OCI-LY1 (cell line): ENCODE data around the gene NETO1.

ENCODE experiments used
- CTCF ChIP-seq: fragments of 200-600 bp; sonication (generic), shearing (Covaris generic); IDR thresholded peaks from 2 replicates; pipeline ENCODE4 v1.5.1; 2017; ENCODE audit warnings: mild to moderate bottlenecking, antibody characterized with exemption, low read length, moderate library complexity, mixed read lengths
- EZH2 ChIP-seq: fragments of 200-600 bp; sonication (generic), shearing (Covaris generic); IDR thresholded peaks from 2 replicates; pipeline ENCODE4 v1.8.0; 2017; ENCODE audit warnings: borderline replicate concordance, mixed run types, mild to moderate bottlenecking, antibody characterized with exemption, low read length, moderate library complexity, mixed read lengths

- TF ChIP-seq CTCF: no peak
- no peak for TF ChIP-seq EZH2
Observed at GRCh38 chr18:72849671-72850070, 18.1 kb downstream of the NETO1 start.
